DMS79 (cell line): Measurements from ENCODE around the gene M6PR.
A peak's percentile ranks its signal among the peaks of the same experiment; 100 is the strongest.
"Not testable (repeated sequence)": the region's sequence is repeated elsewhere in the genome, so short reads cannot be mapped to it uniquely, and the experiment has no call there.

ENCODE experiments used
- DNase-seq: peaks from one replicate; lab custom pipeline; 2025; lab: John Stamatoyannopoulos, UW

Gene M6PR

GRCh38 chr12:8912914-8913313, 36.5 kb downstream of the M6PR start:
- DNase-seq = peak; percentile 13

- no peak for DNase-seq
These were observed 37.7 kb downstream of the M6PR start for GRCh38 chr12:8911606-8912268.

GRCh38 chr12:8909752-8910151, 39.7 kb downstream of the M6PR start:
- no peak for DNase-seq

GRCh38 chr12:8907513-8907912, 41.9 kb downstream of the M6PR start:
- DNase-seq = no peak

- no peak for DNase-seq
These were observed 42.9 kb downstream of the M6PR start for GRCh38 chr12:8906266-8907180.

GRCh38 chr12:8905546-8905945, 43.9 kb downstream of the M6PR start:
- DNase-seq = no peak

GRCh38 chr12:8904665-8905064, 44.8 kb downstream of the M6PR start:
- no peak for DNase-seq

- no peak for DNase-seq
These were observed 45.8 kb downstream of the M6PR start for GRCh38 chr12:8903646-8904045.

- not testable (repeated sequence) for DNase-seq
These were observed 46.7 kb downstream of the M6PR start for GRCh38 chr12:8902703-8903102.

GRCh38 chr12:8899830-8900229, 49.6 kb downstream of the M6PR start:
- no peak for DNase-seq

- DNase-seq = no peak
These were observed 52.4 kb downstream of the M6PR start for GRCh38 chr12:8897081-8897480.

- DNase-seq = no peak
These were observed 54.5 kb downstream of the M6PR start for GRCh38 chr12:8894986-8895385.

GRCh38 chr12:8894378-8894777, 55.1 kb downstream of the M6PR start:
- no peak for DNase-seq

GRCh38 chr12:8891976-8892375, 57.5 kb downstream of the M6PR start:
- DNase-seq = no peak
